Upper lobe of left lung (tissue), 6 donors: ENCODE results near the gene CTBP1. TPM values are rescaled to one million over a fixed set of nuclear protein-coding genes. Genes with fewer than 3 reads are reported as not detected.

ENCODE experiments used
- ATAC-seq, 2 donors: fragments of 200-7000 bp; cut with Tn5 transposase; one replicate each; pipeline ENCODE4 v1.9.1; 2022; ENCODE audit warnings: mild to moderate bottlenecking in 2 of 2, moderate library complexity in 2 of 2; ENCODE audit not compliant: low FRiP score in 2 of 2
- DNase-seq, 2 donors: peaks; one replicate each; pipeline ENCODE4 v3.0.0-alpha.2; 2019 to 2020
- H3K27ac ChIP-seq, 4 donors: fragments of 200-600 bp; sonication (generic); one replicate each; pipeline ENCODE4 v1.5.1; 2016 to 2019
- H3K27me3 ChIP-seq, 4 donors: fragments of 200-600 bp; sonication (generic); one replicate each; pipeline ENCODE4 v1.5.1; 2017 to 2019
- H3K36me3 ChIP-seq, 4 donors: fragments of 200-600 bp; sonication (generic); one replicate each; pipeline ENCODE4 v1.5.1; 2016 to 2019
- H3K4me1 ChIP-seq, 4 donors: fragments of 200-600 bp; sonication (generic); one replicate each; pipeline ENCODE4 v1.5.1; 2018 to 2019
- H3K4me3 ChIP-seq, 4 donors: fragments of 200-600 bp; sonication (generic); one replicate each; pipeline ENCODE4 v1.5.1; 2017 to 2019; ENCODE audit warnings: mild to moderate bottlenecking in 2 of 4, moderate library complexity in 1 of 4
- H3K9me3 ChIP-seq, 4 donors: fragments of 200-600 bp; sonication (generic); one replicate each; pipeline ENCODE4 v1.5.1; 2018 to 2019
- CTCF ChIP-seq, 6 experiments: fragments of 450-650 bp in 4 of 6; fragments of 200-600 bp in 2 of 6; sonication (generic) in 2 of 6; IDR thresholded peaks; one replicate each; pipeline ENCODE4 v1.5.1; 2016 to 2019; ENCODE audit warnings: antibody characterized with exemption in 6 of 6
- EP300 ChIP-seq, 4 donors: sonication (generic); formaldehyde crosslinking; IDR thresholded peaks; one replicate each; pipeline ENCODE4 v1.5.1; 2017; ENCODE audit warnings: antibody characterized with exemption in 4 of 4, control low read depth in 2 of 4
- POLR2A ChIP-seq, 4 donors: fragments of 450-650 bp; IDR thresholded peaks; one replicate each; pipeline ENCODE4 v1.5.1; 2016 to 2017; ENCODE audit warnings: antibody characterized with exemption in 4 of 4, mild to moderate bottlenecking in 2 of 4
- POLR2AphosphoS5 ChIP-seq, 2 donors: sonication (generic); formaldehyde crosslinking; IDR thresholded peaks; one replicate each; pipeline ENCODE4 v1.5.1; 2017; ENCODE audit warnings: antibody characterized with exemption in 2 of 2
- WGBS, 2 donors: methylation state at CpG; one replicate each; pipeline ENCODE4 v1.1.5; 2017 to 2018; 5-methylcytosine and 5-hydroxymethylcytosine counted together
- total RNA-seq, 6 donors: library from RNA; depleted of rRNA in 4 of 6; stranded (reverse); fragments of >200 nt in 4 of 6; gene quantifications; one replicate each; pipeline versions ENCODE4 v1.1.0 to v1.2.1, GENCODE V29; 2016 to 2021
- donor health status: DM: no; HTN: no; CAD: no; lungs with moderate emphysema.
- donor health status: DM: no; HTN: yes; CAD: no; lungs with severe emphysema.

Gene CTBP1
- total RNA-seq, 6 donors from 2014 or later: 142 to 483 (median 213) TPM

- DNase-seq (peak in 1 of 2 donors; percentile 33), ATAC-seq (no peak)
- H3K27ac ChIP-seq: no peak overlapping the region
- no peaks in the 10 kb centered on the region for H3K27me3 ChIP-seq
- no peaks in the 10 kb centered on the region for H3K36me3 ChIP-seq
- no peaks in the 10 kb centered on the region for H3K4me1 ChIP-seq
- H3K4me3 ChIP-seq: no peak overlapping the region
- TF ChIP-seq POLR2AphosphoS5 (IDR thresholded peaks at IDR 0.05): no peak
- no peak for TF ChIP-seq CTCF (IDR thresholded peaks at IDR 0.05)
- no peak for TF ChIP-seq EP300 (IDR thresholded peaks at IDR 0.05)
- no peak for TF ChIP-seq POLR2A (IDR thresholded peaks at IDR 0.05)
- H3K9me3 ChIP-seq: no peaks in the 10 kb centered on the region
- WGBS, 2 donors: 67 to 93% methylated on average over 1 to 11 of the region's 11 CpGs
Observed at GRCh38 chr4:1265351-1265750, 16.4 kb upstream of the CTBP1 start.

GRCh38 chr4:1264942-1265341 is 16.0 kb upstream of the CTBP1 start:
- Histone ChIP-seq H3K4me1 (no peaks in the 10 kb centered on the region), H3K9me3 (no peaks in the 10 kb centered on the region), H3K27me3 (no peaks in the 10 kb centered on the region), H3K27ac (no peak overlapping the region), H3K36me3 (no peaks in the 10 kb centered on the region), H3K4me3 (no peak overlapping the region)
- ATAC-seq (no peak), DNase-seq (no peak)
- 90 to 92% methylated on average over 2 to 3 of the region's 3 CpGs for WGBS, 2 donors
- TF ChIP-seq POLR2A (IDR thresholded peaks at IDR 0.05) (no peak), CTCF (IDR thresholded peaks at IDR 0.05) (no peak), EP300 (IDR thresholded peaks at IDR 0.05) (no peak), POLR2AphosphoS5 (IDR thresholded peaks at IDR 0.05) (no peak)

- TF ChIP-seq CTCF (IDR thresholded peaks at IDR 0.05): no peak
- no peak for TF ChIP-seq POLR2A (IDR thresholded peaks at IDR 0.05)
- TF ChIP-seq EP300 (IDR thresholded peaks at IDR 0.05): no peak
- no peak for TF ChIP-seq POLR2AphosphoS5 (IDR thresholded peaks at IDR 0.05)
- Histone ChIP-seq H3K27me3 (no peaks in the 10 kb centered on the region), H3K27ac (no peak overlapping the region), H3K4me1 (no peaks in the 10 kb centered on the region), H3K4me3 (no peak overlapping the region), H3K9me3 (no peaks in the 10 kb centered on the region), H3K36me3 (no peaks in the 10 kb centered on the region)
- peak in 1 of 2 donors; percentile 26 for ATAC-seq
- 89 to 91% methylated on average over 21 of the region's 21 CpGs for WGBS, 2 donors
- DNase-seq: peak in 1 of 2 donors; percentile 29
Observed at GRCh38 chr4:1261107-1261928, 12.4 kb upstream of the CTBP1 start.

GRCh38 chr4:1260418-1261106 is 11.6 kb upstream of the CTBP1 start:
- no peaks in the 10 kb centered on the region for H3K9me3 ChIP-seq
- H3K4me3 ChIP-seq: no peak overlapping the region
- no peaks in the 10 kb centered on the region for H3K27me3 ChIP-seq
- no peaks in the 10 kb centered on the region for H3K36me3 ChIP-seq
- H3K4me1 ChIP-seq: no peaks in the 10 kb centered on the region
- no peak overlapping the region for H3K27ac ChIP-seq
- TF ChIP-seq POLR2AphosphoS5 (IDR thresholded peaks at IDR 0.05): no peak
- no peak for TF ChIP-seq POLR2A (IDR thresholded peaks at IDR 0.05)
- no peak for TF ChIP-seq CTCF (IDR thresholded peaks at IDR 0.05)
- TF ChIP-seq EP300 (IDR thresholded peaks at IDR 0.05): no peak
- ATAC-seq (peak; percentile 12 to 19), DNase-seq (peak in 1 of 2 donors; percentile 62)
- 88 to 91% methylated on average over 22 to 24 of the region's 24 CpGs for WGBS, 2 donors
